EL (cell line): Measurements from ENCODE around the gene EIF5AL1.

ENCODE experiments used
- DNase-seq: peaks from one replicate; pipeline ENCODE4 v3.0.0-alpha.2; 2016

The EIF5AL1 gene

GRCh38 chr10:79562135-79562756 is 49.9 kb downstream of the EIF5AL1 start:
- DNase-seq = peak; percentile 55

GRCh38 chr10:79563426-79563825 is 51.1 kb downstream of the EIF5AL1 start:
- DNase-seq = no peak
